HepG2 (cell line): ENCODE data around the gene ZFP36L2. TPM values are rescaled to one million over a fixed set of nuclear protein-coding genes. Genes with fewer than 3 reads are reported as not detected.

Experiments used
- JUNB ChIP-seq: sonication (generic); formaldehyde crosslinking; IDR thresholded peaks from 2 replicates; pipeline ENCODE4 v1.8.0; 2022; ENCODE audit warnings: missing genetic modification reagents, mild to moderate bottlenecking, borderline replicate concordance
- MLLT10 ChIP-seq: sonication (generic); formaldehyde crosslinking; IDR thresholded peaks from 2 replicates; pipeline ENCODE4 v1.4.0; 2020; ENCODE audit warnings: missing genetic modification reagents
- SOX5 ChIP-seq: IDR thresholded peaks from 2 replicates; pipeline ENCODE4 v1.6.1; 2016; ENCODE audit warnings: borderline replicate concordance
- ZNF10 ChIP-seq: sonication (generic); formaldehyde crosslinking; IDR thresholded peaks from 2 replicates; pipeline ENCODE4 v1.4.0; 2020; ENCODE audit warnings: mild to moderate bottlenecking, low read depth, missing genetic modification reagents, borderline replicate concordance
- ZNF572 ChIP-seq: sonication (generic); formaldehyde crosslinking; IDR thresholded peaks from 2 replicates; pipeline ENCODE4 v1.5.1; 2020; ENCODE audit warnings: mild to moderate bottlenecking, missing genetic modification reagents
- ZNF674 ChIP-seq: sonication (generic); formaldehyde crosslinking; IDR thresholded peaks from 2 replicates; pipeline ENCODE4 v1.5.0; 2020; ENCODE audit warnings: low read depth, mild to moderate bottlenecking, missing genetic modification reagents
- ZNF790 ChIP-seq: sonication (generic); formaldehyde crosslinking; IDR thresholded peaks from 2 replicates; pipeline ENCODE4 v1.8.0; 2022; ENCODE audit warnings: missing genetic modification reagents, mild to moderate bottlenecking, borderline replicate concordance
- polyA plus RNA-seq, 8 experiments: library from polyadenylated mRNA; depleted of rRNA in 3 of 8; stranded (reverse) in 7 of 8; unstranded in 1 of 8; fragments of >200 nt; fragmentation: Illumina TruSeq in 4 of 8; extraction: Trizol in 4 of 8; gene quantifications; 2 replicates each; pipeline versions ENCODE4 v1.2.1 to v1.2.3, GENCODE V29; 2011 to 2016; ENCODE audit warnings: low read depth in 4 of 8, missing spikeins in 1 of 8, mixed read lengths in 1 of 8; ENCODE audit not compliant: insufficient read depth in 1 of 8
- total RNA-seq, 5 experiments: library from RNA; depleted of rRNA; stranded (reverse); fragments of >200 nt; fragmentation: Illumina TruSeq; extraction: Trizol; gene quantifications; 2 replicates each; pipeline ENCODE4 v1.2.3, GENCODE V29; 2016; ENCODE audit warnings: low read depth in 1 of 5
- TF ChIP-seq, protein P1 (sequence below): sonication (generic); formaldehyde crosslinking; IDR thresholded peaks from 2 replicates; pipeline ENCODE4 v1.5.1; 2020; ENCODE audit warnings: mild to moderate bottlenecking, missing genetic modification reagents, moderate library complexity
- TF ChIP-seq, protein P2 (sequence below): sonication (generic); formaldehyde crosslinking; IDR thresholded peaks from 2 replicates; pipeline ENCODE4 v1.5.0; 2020; ENCODE audit warnings: mild to moderate bottlenecking, missing genetic modification reagents, borderline replicate concordance
- TF ChIP-seq, protein P3 (sequence below): sonication (generic); formaldehyde crosslinking; conservative IDR thresholded peaks from 2 replicates; pipeline ENCODE4 v1.8.1; 2023; ENCODE audit warnings: missing genetic modification reagents
- TF ChIP-seq, protein P4 (sequence below): sonication (generic); formaldehyde crosslinking; IDR thresholded peaks from 2 replicates; pipeline ENCODE4 v1.4.0; 2020; ENCODE audit warnings: missing genetic modification reagents
- TF ChIP-seq, protein P5 (sequence below): sonication (generic); formaldehyde crosslinking; IDR thresholded peaks from 2 replicates; pipeline ENCODE4 v1.8.0; 2022; ENCODE audit warnings: mild to moderate bottlenecking, missing genetic modification reagents, borderline replicate concordance

ZFP36L2 gene
- total and polyA plus RNA-seq, 2 of the 13 experiments (the other 11 are each of a cell fraction or from before 2014, with no cell fraction given): 11.2 to 21.8 TPM

DNA sequence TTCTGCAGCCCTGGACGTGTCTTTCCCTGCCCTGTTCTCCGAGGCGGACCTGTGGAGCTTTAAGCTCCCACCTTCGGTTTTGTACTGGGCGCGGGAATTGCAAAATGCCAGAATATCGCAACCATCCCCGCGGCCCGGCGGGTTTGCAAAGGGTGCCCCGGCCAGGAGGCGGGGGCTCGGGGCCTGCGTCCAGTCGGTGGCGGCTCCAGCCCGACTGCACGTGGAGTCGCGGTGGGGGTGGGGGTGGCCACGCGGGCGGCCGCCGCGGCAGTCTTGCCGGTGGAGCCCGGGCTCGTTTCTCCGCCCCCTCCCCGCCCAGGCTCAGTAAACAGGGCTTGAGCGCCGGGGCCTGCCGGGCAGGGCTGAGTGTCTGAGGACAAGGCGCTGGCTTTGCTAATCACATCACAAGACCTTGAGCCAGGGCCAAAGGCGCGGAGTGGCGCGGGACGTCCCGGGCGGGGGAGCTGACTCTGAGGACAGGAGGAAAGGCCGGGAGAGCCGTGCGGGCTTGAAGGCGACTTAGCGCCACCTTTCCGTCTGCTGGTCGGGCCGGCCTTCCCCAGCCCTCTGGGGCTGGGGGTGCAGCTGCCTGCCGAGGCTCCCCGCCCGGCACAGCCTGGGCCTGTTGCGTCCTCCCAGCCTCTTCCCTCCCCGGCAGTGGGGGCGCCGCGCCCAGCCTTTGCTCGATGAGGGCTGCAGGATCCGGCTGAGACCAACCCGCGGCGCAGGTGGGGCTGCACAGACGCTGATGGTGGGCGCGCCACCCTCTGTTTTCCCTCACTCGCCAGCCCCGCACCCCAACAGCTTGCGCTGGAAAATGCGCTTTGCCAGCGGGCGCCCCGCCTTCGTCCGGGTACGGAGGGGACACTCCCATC is 786 bp upstream of the ZFP36L2 start (continued):
- TF ChIP-seq, protein P1, sequence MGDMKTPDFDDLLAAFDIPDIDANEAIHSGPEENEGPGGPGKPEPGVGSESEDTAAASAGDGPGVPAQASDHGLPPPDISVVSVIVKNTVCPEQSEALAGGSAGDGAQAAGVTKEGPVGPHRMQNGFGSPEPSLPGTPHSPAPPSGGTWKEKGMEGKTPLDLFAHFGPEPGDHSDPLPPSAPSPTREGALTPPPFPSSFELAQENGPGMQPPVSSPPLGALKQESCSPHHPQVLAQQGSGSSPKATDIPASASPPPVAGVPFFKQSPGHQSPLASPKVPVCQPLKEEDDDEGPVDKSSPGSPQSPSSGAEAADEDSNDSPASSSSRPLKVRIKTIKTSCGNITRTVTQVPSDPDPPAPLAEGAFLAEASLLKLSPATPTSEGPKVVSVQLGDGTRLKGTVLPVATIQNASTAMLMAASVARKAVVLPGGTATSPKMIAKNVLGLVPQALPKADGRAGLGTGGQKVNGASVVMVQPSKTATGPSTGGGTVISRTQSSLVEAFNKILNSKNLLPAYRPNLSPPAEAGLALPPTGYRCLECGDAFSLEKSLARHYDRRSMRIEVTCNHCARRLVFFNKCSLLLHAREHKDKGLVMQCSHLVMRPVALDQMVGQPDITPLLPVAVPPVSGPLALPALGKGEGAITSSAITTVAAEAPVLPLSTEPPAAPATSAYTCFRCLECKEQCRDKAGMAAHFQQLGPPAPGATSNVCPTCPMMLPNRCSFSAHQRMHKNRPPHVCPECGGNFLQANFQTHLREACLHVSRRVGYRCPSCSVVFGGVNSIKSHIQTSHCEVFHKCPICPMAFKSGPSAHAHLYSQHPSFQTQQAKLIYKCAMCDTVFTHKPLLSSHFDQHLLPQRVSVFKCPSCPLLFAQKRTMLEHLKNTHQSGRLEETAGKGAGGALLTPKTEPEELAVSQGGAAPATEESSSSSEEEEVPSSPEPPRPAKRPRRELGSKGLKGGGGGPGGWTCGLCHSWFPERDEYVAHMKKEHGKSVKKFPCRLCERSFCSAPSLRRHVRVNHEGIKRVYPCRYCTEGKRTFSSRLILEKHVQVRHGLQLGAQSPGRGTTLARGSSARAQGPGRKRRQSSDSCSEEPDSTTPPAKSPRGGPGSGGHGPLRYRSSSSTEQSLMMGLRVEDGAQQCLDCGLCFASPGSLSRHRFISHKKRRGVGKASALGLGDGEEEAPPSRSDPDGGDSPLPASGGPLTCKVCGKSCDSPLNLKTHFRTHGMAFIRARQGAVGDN (CRISPR knock-in tag): peak; percentile 96
- peak; percentile 74 for TF ChIP-seq SOX5 (CRISPR knock-in tag)
- TF ChIP-seq JUNB (CRISPR knock-in tag): peak; percentile 0; the same call in 1 of the 2 replicates
- TF ChIP-seq MLLT10: no peak
- TF ChIP-seq, protein P2, sequence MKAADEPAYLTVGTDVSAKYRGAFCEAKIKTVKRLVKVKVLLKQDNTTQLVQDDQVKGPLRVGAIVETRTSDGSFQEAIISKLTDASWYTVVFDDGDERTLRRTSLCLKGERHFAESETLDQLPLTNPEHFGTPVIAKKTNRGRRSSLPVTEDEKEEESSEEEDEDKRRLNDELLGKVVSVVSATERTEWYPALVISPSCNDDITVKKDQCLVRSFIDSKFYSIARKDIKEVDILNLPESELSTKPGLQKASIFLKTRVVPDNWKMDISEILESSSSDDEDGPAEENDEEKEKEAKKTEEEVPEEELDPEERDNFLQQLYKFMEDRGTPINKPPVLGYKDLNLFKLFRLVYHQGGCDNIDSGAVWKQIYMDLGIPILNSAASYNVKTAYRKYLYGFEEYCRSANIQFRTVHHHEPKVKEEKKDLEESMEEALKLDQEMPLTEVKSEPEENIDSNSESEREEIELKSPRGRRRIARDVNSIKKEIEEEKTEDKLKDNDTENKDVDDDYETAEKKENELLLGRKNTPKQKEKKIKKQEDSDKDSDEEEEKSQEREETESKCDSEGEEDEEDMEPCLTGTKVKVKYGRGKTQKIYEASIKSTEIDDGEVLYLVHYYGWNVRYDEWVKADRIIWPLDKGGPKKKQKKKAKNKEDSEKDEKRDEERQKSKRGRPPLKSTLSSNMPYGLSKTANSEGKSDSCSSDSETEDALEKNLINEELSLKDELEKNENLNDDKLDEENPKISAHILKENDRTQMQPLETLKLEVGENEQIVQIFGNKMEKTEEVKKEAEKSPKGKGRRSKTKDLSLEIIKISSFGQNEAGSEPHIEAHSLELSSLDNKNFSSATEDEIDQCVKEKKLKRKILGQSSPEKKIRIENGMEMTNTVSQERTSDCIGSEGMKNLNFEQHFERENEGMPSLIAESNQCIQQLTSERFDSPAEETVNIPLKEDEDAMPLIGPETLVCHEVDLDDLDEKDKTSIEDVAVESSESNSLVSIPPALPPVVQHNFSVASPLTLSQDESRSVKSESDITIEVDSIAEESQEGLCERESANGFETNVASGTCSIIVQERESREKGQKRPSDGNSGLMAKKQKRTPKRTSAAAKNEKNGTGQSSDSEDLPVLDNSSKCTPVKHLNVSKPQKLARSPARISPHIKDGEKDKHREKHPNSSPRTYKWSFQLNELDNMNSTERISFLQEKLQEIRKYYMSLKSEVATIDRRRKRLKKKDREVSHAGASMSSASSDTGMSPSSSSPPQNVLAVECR (CRISPR knock-in tag): peak; percentile 85
- peak; percentile 22; the same call in 1 of the 2 replicates for TF ChIP-seq ZNF674
- TF ChIP-seq, protein P3, sequence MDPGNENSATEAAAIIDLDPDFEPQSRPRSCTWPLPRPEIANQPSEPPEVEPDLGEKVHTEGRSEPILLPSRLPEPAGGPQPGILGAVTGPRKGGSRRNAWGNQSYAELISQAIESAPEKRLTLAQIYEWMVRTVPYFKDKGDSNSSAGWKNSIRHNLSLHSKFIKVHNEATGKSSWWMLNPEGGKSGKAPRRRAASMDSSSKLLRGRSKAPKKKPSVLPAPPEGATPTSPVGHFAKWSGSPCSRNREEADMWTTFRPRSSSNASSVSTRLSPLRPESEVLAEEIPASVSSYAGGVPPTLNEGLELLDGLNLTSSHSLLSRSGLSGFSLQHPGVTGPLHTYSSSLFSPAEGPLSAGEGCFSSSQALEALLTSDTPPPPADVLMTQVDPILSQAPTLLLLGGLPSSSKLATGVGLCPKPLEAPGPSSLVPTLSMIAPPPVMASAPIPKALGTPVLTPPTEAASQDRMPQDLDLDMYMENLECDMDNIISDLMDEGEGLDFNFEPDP (CRISPR knock-in tag): no peak
- 0 out of 2 replicates have a peak, but pooled peaks have one; percentile 59 for TF ChIP-seq ZNF790 (CRISPR knock-in tag)
- TF ChIP-seq, protein P4, sequence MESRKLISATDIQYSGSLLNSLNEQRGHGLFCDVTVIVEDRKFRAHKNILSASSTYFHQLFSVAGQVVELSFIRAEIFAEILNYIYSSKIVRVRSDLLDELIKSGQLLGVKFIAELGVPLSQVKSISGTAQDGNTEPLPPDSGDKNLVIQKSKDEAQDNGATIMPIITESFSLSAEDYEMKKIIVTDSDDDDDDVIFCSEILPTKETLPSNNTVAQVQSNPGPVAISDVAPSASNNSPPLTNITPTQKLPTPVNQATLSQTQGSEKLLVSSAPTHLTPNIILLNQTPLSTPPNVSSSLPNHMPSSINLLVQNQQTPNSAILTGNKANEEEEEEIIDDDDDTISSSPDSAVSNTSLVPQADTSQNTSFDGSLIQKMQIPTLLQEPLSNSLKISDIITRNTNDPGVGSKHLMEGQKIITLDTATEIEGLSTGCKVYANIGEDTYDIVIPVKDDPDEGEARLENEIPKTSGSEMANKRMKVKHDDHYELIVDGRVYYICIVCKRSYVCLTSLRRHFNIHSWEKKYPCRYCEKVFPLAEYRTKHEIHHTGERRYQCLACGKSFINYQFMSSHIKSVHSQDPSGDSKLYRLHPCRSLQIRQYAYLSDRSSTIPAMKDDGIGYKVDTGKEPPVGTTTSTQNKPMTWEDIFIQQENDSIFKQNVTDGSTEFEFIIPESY (CRISPR knock-in tag): peak; percentile 33; the same call in 1 of the 2 replicates
- TF ChIP-seq ZNF572 (CRISPR knock-in tag): peak; percentile 89
- TF ChIP-seq ZNF10 (CRISPR knock-in tag): no peak
- TF ChIP-seq, protein P5, sequence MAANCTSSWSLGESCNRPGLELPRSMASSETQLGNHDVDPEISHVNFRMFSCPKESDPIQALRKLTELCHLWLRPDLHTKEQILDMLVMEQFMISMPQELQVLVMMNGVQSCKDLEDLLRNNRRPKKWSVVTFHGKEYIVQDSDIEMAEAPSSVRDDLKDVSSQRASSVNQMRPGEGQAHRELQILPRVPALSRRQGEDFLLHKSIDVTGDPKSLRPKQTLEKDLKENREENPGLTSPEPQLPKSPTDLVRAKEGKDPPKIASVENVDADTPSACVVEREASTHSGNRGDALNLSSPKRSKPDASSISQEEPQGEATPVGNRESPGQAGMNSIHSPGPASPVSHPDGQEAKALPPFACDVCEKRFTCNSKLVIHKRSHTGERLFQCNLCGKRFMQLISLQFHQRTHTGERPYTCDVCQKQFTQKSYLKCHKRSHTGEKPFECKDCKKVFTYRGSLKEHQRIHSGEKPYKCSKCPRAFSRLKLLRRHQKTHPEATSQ (CRISPR knock-in tag): peak; percentile 75; the same call in 1 of the 2 replicates
